K562 (cell line): Measurements from ENCODE around the gene PNPLA8. TPM values are rescaled to one million over a fixed set of nuclear protein-coding genes. Genes with fewer than 3 reads are reported as not detected.

Experiments
- ATAC-seq: fragments of 200-7000 bp; cut with Tn5 transposase; 3 replicates; pipeline ENCODE4 v1.9.1; 2020; ENCODE audit warnings: moderate library complexity
- BruUV-seq: library from RNA; stranded (reverse); fragments of 400-500 nt; replicated peaks from 2 replicates; lab custom pipeline; 2021; lab: Mats Ljungman, UMichigan
- CTCF ChIA-PET: fragments of 300-600 bp; formaldehyde crosslinking; extraction: SDS; loops from one replicate; lab custom pipeline; 2021; ENCODE audit warnings: low intra/inter-chr PET ratio; lab: Yijun Ruan, JAX
- POLR2A ChIA-PET: fragments of 300-600, 350-650 bp; sonication (Branson Sonifier 250); formaldehyde crosslinking; extraction: SDS; loops from one replicate; lab custom pipeline; 2021; ENCODE audit warnings: antibody characterized with exemption, inconsistent platforms; lab: Yijun Ruan, JAX
- DNase-seq, 4 experiments: peaks; one replicate each; pipeline versions ENCODE4 v3.0.0 to v3.0.0-alpha.2; 2011 to 2018; ENCODE audit warnings: low spot score in 3 of 4, mixed read lengths in 3 of 4; ENCODE audit errors: extremely low read depth in 1 of 4
- FAIRE-seq: peaks from 2 replicates; lab custom pipeline; 2011; peaks lifted over from hg19 to GRCh38; lab: Jason Lieb, UNC
- H2AFZ ChIP-seq: 2 replicates; pipeline ENCODE4 v1.6.0; 2011; ENCODE audit warnings: low read depth, low read length, control low read depth, inconsistent platforms
- H3K27ac ChIP-seq: fragments of 200-600 bp; 3 replicates; pipeline ENCODE4 v1.8.0; 2011; ENCODE audit warnings: low read depth, mild to moderate bottlenecking, control low read depth, inconsistent platforms, low read length, moderate library complexity, mixed read lengths; ENCODE audit errors: extremely low read depth
- H3K27me3 ChIP-seq, 2 experiments: fragments of 300-600 bp in 1 of 2; 2 replicates in 1 of 2; 3 replicates in 1 of 2; pipeline versions ENCODE4 v1.6.0 to v1.8.0; 2011; ENCODE audit warnings: inconsistent platforms in 2 of 2, low read length in 2 of 2, mild to moderate bottlenecking in 1 of 2, mixed read lengths in 1 of 2, moderate library complexity in 1 of 2; ENCODE audit not compliant: control insufficient read depth in 2 of 2, insufficient read depth in 2 of 2
- H3K36me3 ChIP-seq: fragments of 300-600 bp; 3 replicates; pipeline ENCODE4 v1.8.0; 2011; ENCODE audit warnings: mild to moderate bottlenecking, low read length, inconsistent platforms; ENCODE audit not compliant: control insufficient read depth, insufficient read depth
- H3K4me1 ChIP-seq, 2 experiments: fragments of 200-600 bp in 1 of 2; replicated peaks in 1 of 2; 2 replicates in 1 of 2; 3 replicates in 1 of 2; pipeline versions ENCODE4 v1.5.1 to v1.8.0; 2011; ENCODE audit warnings: inconsistent platforms in 2 of 2, low read length in 2 of 2, mild to moderate bottlenecking in 1 of 2, mixed read lengths in 1 of 2, moderate library complexity in 1 of 2; ENCODE audit not compliant: control insufficient read depth in 2 of 2, insufficient read depth in 2 of 2
- H3K4me2 ChIP-seq: 2 replicates; pipeline ENCODE4 v1.6.1; 2011; ENCODE audit warnings: low read length, control low read depth, inconsistent platforms, mixed read lengths; ENCODE audit not compliant: insufficient read depth
- H3K4me3 ChIP-seq: fragments of 200-600 bp; sonication (generic), shearing (Covaris generic); 2 replicates; pipeline ENCODE4 v1.5.1; 2016; ENCODE audit warnings: control low read depth, inconsistent platforms
- H3K79me2 ChIP-seq: fragments of 200-600 bp; 3 replicates; pipeline ENCODE4 v1.8.0; 2011; ENCODE audit warnings: low read length, inconsistent platforms; ENCODE audit not compliant: control insufficient read depth, insufficient read depth
- H3K9ac ChIP-seq, 2 experiments: 2 replicates each; pipeline versions ENCODE4 v1.6.0 to v1.6.1; 2011; ENCODE audit warnings: low read depth in 2 of 2, low read length in 2 of 2, control low read depth in 1 of 2, inconsistent platforms in 1 of 2, mild to moderate bottlenecking in 1 of 2, mixed read lengths in 1 of 2; ENCODE audit not compliant: insufficient read depth in 1 of 2
- H3K9me1 ChIP-seq: one replicate; pipeline ENCODE4 v1.6.0; 2011; ENCODE audit warnings: inconsistent platforms, mild to moderate bottlenecking, low read length, moderate library complexity; ENCODE audit not compliant: control insufficient read depth, insufficient read depth
- H3K9me3 ChIP-seq: replicated peaks from 2 replicates; pipeline ENCODE4 v1.5.1; 2011; ENCODE audit warnings: low read depth, low read length, inconsistent platforms; ENCODE audit not compliant: control insufficient read depth, insufficient read depth
- H4K20me1 ChIP-seq: replicated peaks from 2 replicates; pipeline ENCODE4 v1.6.1; 2011; ENCODE audit warnings: low read length, inconsistent platforms, mixed read lengths; ENCODE audit not compliant: control insufficient read depth, insufficient read depth
- ARID1B ChIP-seq: fragments of 450-650 bp; IDR thresholded peaks from 2 replicates; pipeline ENCODE4 v1.6.1; 2016; ENCODE audit warnings: antibody characterized with exemption, mild to moderate bottlenecking, inconsistent platforms
- BACH1 ChIP-seq: fragments of 200-800 bp; sonication (Bioruptor generic); IDR thresholded peaks from 2 replicates; pipeline ENCODE4 v1.6.1; 2016; ENCODE audit warnings: missing genetic modification characterization, missing compliant biosample characterization
- CEBPB ChIP-seq: fragments of 450-650 bp; IDR thresholded peaks from 2 replicates; pipeline ENCODE4 v1.6.1; 2016; ENCODE audit warnings: missing genetic modification characterization, missing compliant biosample characterization
- COPS2 ChIP-seq: fragments of 450-650 bp; conservative IDR thresholded peaks from 2 replicates; pipeline ENCODE4 v1.6.1; 2016; ENCODE audit warnings: mild to moderate bottlenecking, moderate library complexity
- CSDE1 ChIP-seq, 2 experiments: fragments of 450-650 bp; IDR thresholded peaks; 2 replicates each; pipeline ENCODE4 v1.6.1; 2016; ENCODE audit warnings: mild to moderate bottlenecking in 1 of 2
- ETV1 ChIP-seq: fragments of 450-650 bp; conservative IDR thresholded peaks from 2 replicates; pipeline ENCODE4 v1.6.1; 2016; ENCODE audit warnings: missing genetic modification characterization, control low read depth, low read depth, missing compliant biosample characterization
- GATA2 ChIP-seq: sonication (generic); formaldehyde crosslinking; IDR thresholded peaks from 2 replicates; pipeline ENCODE4 v1.4.0; 2020; ENCODE audit warnings: mild to moderate bottlenecking, missing genetic modification reagents
- PML ChIP-seq: IDR thresholded peaks from 2 replicates; pipeline ENCODE4 v1.6.1; 2012; ENCODE audit warnings: low read length, inconsistent platforms
- POLR2A ChIP-seq: fragments of 450-650 bp; conservative IDR thresholded peaks from 2 replicates; pipeline ENCODE4 v1.6.1; 2016
- TAF7 ChIP-seq: fragments of 450-650 bp; IDR thresholded peaks from 2 replicates; pipeline ENCODE4 v1.6.1; 2016; ENCODE audit warnings: missing genetic modification characterization, missing compliant biosample characterization
- TAL1 ChIP-seq: fragments of 450-650 bp; IDR thresholded peaks from 2 replicates; pipeline ENCODE4 v1.6.1; 2016; ENCODE audit warnings: mild to moderate bottlenecking
- THRAP3 ChIP-seq: fragments of 450-650 bp; IDR thresholded peaks from 2 replicates; pipeline ENCODE4 v1.6.1; 2016; ENCODE audit warnings: mild to moderate bottlenecking, inconsistent platforms, borderline replicate concordance
- ZNF695 ChIP-seq: fragments of 450-650 bp; formaldehyde crosslinking; IDR thresholded peaks from 2 replicates; pipeline ENCODE4 v1.4.0; 2020; ENCODE audit warnings: mild to moderate bottlenecking, moderate library complexity
- WGBS: fragments of 100-300 bp; shearing (Covaris generic); methylation state at CpG from one replicate; pipeline ENCODE4 v1.1.6; 2016; ENCODE audit warnings: low coverage, mixed read lengths; ENCODE audit not compliant: insufficient coverage; ENCODE audit errors: missing lambda C conversion rate; 5-methylcytosine and 5-hydroxymethylcytosine counted together
- in situ Hi-C: fragments of 300-500 bp; cut with MboI; formaldehyde crosslinking; loops from 4 replicates; pipeline ENCODE4 v1.15.0; 2018; ENCODE audit warnings: inconsistent platforms, mixed read lengths
- intact Hi-C: fragments of 100-400 bp; cut with micrococcal nuclease; formaldehyde crosslinking; loops from 2 replicates; pipeline ENCODE4 v1.14.2; 2022
- polyA plus RNA-seq, 8 experiments: library from polyadenylated mRNA; depleted of rRNA in 4 of 8; stranded (reverse) in 5 of 8; unstranded in 3 of 8; fragments of >200 nt; fragmentation: Nextera tagmentation in 2 of 8; fragmentation: Illumina TruSeq in 1 of 8; extraction: Ambion mirVana in 2 of 8; extraction: Trizol in 1 of 8; gene quantifications; 2 replicates each; pipeline versions ENCODE4 v1.2.1 to v1.2.3, GENCODE V29; 2011 to 2014; ENCODE audit warnings: inconsistent platforms in 1 of 8, missing spikeins in 1 of 8
- total RNA-seq, 7 experiments: library from RNA; depleted of rRNA in 6 of 7; stranded (reverse); fragments of >200 nt in 6 of 7; fragmentation: Illumina TruSeq in 2 of 7; extraction: Trizol in 2 of 7; gene quantifications; 2 replicates each; pipeline versions ENCODE4 v1.2.1 to v1.2.3, GENCODE V29; 2011 to 2021; ENCODE audit warnings: low replicate concordance in 1 of 7
- TF ChIP-seq, protein P1 (sequence below), 2 experiments: fragments of 450-650 bp; IDR thresholded peaks; 2 replicates each; pipeline ENCODE4 v1.6.1; 2018; ENCODE audit warnings: mild to moderate bottlenecking in 2 of 2, low read depth in 1 of 2; ENCODE audit not compliant: partially characterized antibody in 2 of 2
- TF ChIP-seq, protein P2 (sequence below), 2 experiments: IDR thresholded peaks; 2 replicates each; pipeline ENCODE4 v1.6.1; 2011; ENCODE audit warnings: borderline replicate concordance in 1 of 2, control low read depth in 1 of 2, low read depth in 1 of 2, low read length in 1 of 2, mild to moderate bottlenecking in 1 of 2, mixed read lengths in 1 of 2, moderate library complexity in 1 of 2; ENCODE audit not compliant: insufficient read depth in 1 of 2, insufficient read length in 1 of 2, poor library complexity in 1 of 2, severe bottlenecking in 1 of 2; ENCODE audit errors: extremely low read depth in 1 of 2

The PNPLA8 gene
- total and polyA plus RNA-seq, 9 of the 15 experiments (the other 6 are each of a cell fraction or from before 2014, with no cell fraction given): 12.8 to 27.6 (median 16.3) TPM

DNA sequence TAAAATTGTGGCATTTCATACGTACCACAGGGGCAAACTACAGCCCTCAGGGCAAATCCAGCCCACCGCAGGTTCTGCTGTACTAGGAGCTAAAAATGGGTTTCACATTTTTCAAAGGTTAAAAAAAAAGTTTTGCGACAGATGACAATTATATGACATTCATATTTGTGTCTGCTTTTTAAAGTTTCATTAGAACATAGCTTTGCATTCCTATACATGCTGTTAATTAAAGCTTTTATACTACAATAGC, 758 bp upstream of the PNPLA8 start (continued):
- TF ChIP-seq, protein P1, sequence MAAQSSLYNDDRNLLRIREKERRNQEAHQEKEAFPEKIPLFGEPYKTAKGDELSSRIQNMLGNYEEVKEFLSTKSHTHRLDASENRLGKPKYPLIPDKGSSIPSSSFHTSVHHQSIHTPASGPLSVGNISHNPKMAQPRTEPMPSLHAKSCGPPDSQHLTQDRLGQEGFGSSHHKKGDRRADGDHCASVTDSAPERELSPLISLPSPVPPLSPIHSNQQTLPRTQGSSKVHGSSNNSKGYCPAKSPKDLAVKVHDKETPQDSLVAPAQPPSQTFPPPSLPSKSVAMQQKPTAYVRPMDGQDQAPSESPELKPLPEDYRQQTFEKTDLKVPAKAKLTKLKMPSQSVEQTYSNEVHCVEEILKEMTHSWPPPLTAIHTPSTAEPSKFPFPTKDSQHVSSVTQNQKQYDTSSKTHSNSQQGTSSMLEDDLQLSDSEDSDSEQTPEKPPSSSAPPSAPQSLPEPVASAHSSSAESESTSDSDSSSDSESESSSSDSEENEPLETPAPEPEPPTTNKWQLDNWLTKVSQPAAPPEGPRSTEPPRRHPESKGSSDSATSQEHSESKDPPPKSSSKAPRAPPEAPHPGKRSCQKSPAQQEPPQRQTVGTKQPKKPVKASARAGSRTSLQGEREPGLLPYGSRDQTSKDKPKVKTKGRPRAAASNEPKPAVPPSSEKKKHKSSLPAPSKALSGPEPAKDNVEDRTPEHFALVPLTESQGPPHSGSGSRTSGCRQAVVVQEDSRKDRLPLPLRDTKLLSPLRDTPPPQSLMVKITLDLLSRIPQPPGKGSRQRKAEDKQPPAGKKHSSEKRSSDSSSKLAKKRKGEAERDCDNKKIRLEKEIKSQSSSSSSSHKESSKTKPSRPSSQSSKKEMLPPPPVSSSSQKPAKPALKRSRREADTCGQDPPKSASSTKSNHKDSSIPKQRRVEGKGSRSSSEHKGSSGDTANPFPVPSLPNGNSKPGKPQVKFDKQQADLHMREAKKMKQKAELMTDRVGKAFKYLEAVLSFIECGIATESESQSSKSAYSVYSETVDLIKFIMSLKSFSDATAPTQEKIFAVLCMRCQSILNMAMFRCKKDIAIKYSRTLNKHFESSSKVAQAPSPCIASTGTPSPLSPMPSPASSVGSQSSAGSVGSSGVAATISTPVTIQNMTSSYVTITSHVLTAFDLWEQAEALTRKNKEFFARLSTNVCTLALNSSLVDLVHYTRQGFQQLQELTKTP (IDR thresholded peaks at IDR 0.05; ENCODE audit: low read depth in 1 of 2, partially characterized antibody in 2 of 2): peak in 1 of 2 experiments; percentile 4
- TF ChIP-seq COPS2 (no peak), THRAP3 (0 out of 2 replicates have a peak, but pooled peaks have one; percentile 25), CSDE1 (IDR thresholded peaks at IDR 0.05) (0 out of 4 replicates have a peak, but pooled peaks of 1 of the 2 experiments have one; percentile 15)
- TF ChIP-seq, all 486 proteins: peak for 15

DNA sequence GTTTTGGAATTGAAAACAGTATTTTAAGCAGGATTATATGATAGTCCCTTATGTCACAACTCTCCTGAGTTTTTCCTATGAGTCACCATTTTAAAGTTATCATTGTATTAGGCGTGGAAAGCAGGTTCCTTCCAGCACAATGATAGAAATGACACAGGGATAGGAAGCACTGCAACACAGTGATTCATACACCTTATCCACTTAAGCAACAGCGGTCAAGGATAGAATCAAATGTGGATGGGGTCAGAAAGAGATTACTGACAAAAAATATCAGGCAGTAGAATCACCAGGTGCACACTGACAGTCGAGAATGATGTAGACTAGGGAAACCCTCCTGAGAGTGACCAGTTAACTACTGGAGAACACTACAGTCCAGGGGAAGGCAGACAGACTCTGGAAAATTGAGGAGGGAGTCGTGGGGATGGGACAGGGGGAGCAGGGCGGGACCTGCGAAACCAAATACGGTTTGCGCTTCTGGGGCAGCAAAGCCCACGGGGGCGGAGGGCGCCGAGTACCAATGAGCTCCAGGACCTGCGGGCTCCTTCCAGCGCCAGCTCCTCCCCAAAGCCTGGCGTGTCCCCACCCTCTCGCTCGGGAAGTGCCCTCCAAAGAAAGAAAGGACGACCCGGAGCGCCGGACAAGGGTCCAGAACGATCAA, 479 bp downstream of the PNPLA8 start:
- CTCF ChIA-PET: interaction anchor here (0.7 kb wide), 1 partner anchor 13 kb away, joined by 3 read pairs; no protein-coding TSS in a partner anchor
- BruUV-seq: TSS peak; percentile 72
- peaks cover 40% of the 10 kb centered on the region for H3K79me2 ChIP-seq
- TF ChIP-seq ARID1B (peak; percentile 67), TAF7 (tag) (0 out of 2 replicates have a peak, but pooled peaks have one; percentile 38), GATA2 (peak; percentile 56), ZNF695 (CRISPR knock-in tag) (0 out of 2 replicates have a peak, but pooled peaks have one; percentile 14), PML (peak; percentile 16), BACH1 (0 out of 2 replicates have a peak, but pooled peaks have one; percentile 65), TAL1 (peak; percentile 38; the same call in 1 of the 2 replicates), CEBPB (tag) (peak; percentile 43; the same call in 1 of the 2 replicates), ETV1 (tag) (no peak), POLR2A (no peak)
- TF ChIP-seq, protein P2, sequence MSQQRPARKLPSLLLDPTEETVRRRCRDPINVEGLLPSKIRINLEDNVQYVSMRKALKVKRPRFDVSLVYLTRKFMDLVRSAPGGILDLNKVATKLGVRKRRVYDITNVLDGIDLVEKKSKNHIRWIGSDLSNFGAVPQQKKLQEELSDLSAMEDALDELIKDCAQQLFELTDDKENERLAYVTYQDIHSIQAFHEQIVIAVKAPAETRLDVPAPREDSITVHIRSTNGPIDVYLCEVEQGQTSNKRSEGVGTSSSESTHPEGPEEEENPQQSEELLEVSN (IDR thresholded peaks at IDR 0.05; ENCODE audit: borderline replicate concordance in 1 of 2, extremely low read depth in 1 of 2, insufficient read depth in 1 of 2, insufficient read length in 1 of 2, low read depth in 1 of 2, low read length in 1 of 2, poor library complexity in 1 of 2, severe bottlenecking in 1 of 2): peak in 1 of 2 experiments; percentile 8

More for the DNA sequence above, 479 bp downstream of the PNPLA8 start:
- Histone ChIP-seq H3K4me3 (peak overlapping the region; percentile 67), H3K9me3 (no peaks in the 10 kb centered on the region), H3K9me1 (no peaks in the 10 kb centered on the region), H3K27ac (peak overlapping the region; percentile 84), H4K20me1 (peaks cover 6% of the 10 kb centered on the region; the same call in 1 of the 2 replicates), H3K4me2 (peak overlapping the region; percentile 96), H3K9ac (peak overlapping the region; percentile 74 to 89), H3K36me3 (no peaks in the 10 kb centered on the region), H3K27me3 (no peaks in the 10 kb centered on the region), H3K4me1 (peaks cover 11 to 24% of the 10 kb centered on the region in 2 experiments; a peak in 4 of 5 replicates), H2AFZ (peak overlapping the region; percentile 89)
- peak; percentile 73 for ATAC-seq
- peak; percentile 66 to 84 (median 82) for DNase-seq
- in situ Hi-C loops: no loop called here
- peak; percentile 11 for FAIRE-seq
- POLR2A ChIA-PET: interaction anchor here (0.5 to 3.1 kb wide), 17 partner anchors 8 to 1518 kb away, joined by 3 to 19 read pairs (median 3); partner anchors contain the start of genes DNAJB9 and THAP5
- WGBS: under 1% methylated on average over 17 of the region's 22 CpGs
- intact Hi-C loops: no loop called here
